Measurements from ENCODE around the gene SNRNP35. TPM values are rescaled to one million over a fixed set of nuclear protein-coding genes. Genes with fewer than 3 reads are reported as not detected.

Gene SNRNP35
- total RNA-seq, 1 donor from 2014 or later: 25.8 TPM

DNA sequence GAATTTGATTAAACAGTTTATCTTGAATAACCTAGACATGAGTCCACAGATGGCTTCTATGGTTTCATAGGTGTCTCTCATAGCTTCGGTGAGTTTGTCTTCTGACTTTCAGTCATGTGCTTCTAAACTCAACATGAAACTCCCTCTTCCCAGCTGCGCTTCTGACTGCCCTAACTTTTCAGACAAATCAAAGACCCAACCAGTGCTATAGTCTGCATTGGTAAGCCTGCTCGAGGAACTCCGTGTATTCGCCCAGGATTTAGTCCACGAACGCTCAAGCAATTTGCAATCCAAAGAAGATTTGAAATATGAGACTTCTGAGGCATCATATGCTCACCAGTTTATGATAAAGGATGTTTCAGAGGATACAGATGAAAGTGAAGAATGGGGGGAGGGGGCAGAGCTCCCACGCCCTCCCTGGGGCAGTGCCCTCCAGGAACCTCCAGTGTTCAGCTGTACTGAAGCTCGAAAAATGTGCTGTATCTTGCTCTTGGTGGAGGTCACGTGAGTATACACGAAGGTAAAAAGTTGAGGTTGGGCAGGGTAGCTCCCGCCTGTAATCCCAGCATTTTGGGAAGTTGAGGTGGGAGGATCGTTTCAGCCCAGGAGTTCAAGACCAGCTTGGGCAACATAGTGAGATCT is 16.3 kb upstream of the SNRNP35 start:
- Mint-ChIP-seq H3K36me3 (no peaks in the 10 kb centered on the region), H3K4me3 (no peak overlapping the region), H3K9me3 (no peaks in the 10 kb centered on the region), H3K27me3 (ENCODE audit: low read depth) (no peaks in the 10 kb centered on the region), H3K27ac (no peak overlapping the region), H3K4me1 (peaks cover 12% of the 10 kb centered on the region)
- no peak for DNase-seq (ENCODE audit: low spot score in 2 of 2, unreplicated experiment in 2 of 2)
- TF ChIP-seq CTCF (IDR thresholded peaks at IDR 0.05; ENCODE audit: unreplicated experiment): no peak

GRCh38 chr12:123442774-123443173 is 15.2 kb upstream of the SNRNP35 start:
- no peak for TF ChIP-seq CTCF (IDR thresholded peaks at IDR 0.05; ENCODE audit: unreplicated experiment)

GRCh38 chr12:123444092-123445026 is 13.6 kb upstream of the SNRNP35 start:
- Mint-ChIP-seq H3K36me3 (no peaks in the 10 kb centered on the region), H3K9me3 (no peaks in the 10 kb centered on the region), H3K4me1 (peaks cover 12% of the 10 kb centered on the region), H3K27ac (peak overlapping the region; percentile 33), H3K27me3 (ENCODE audit: low read depth) (no peaks in the 10 kb centered on the region), H3K4me3 (no peak overlapping the region)
- no peak for DNase-seq (ENCODE audit: low spot score in 2 of 2, unreplicated experiment in 2 of 2)
- no peak for TF ChIP-seq CTCF (IDR thresholded peaks at IDR 0.05; ENCODE audit: unreplicated experiment)

More at GRCh38 chr12:123442774-123443173, 15.2 kb upstream of the SNRNP35 start:
- peaks cover 12% of the 10 kb centered on the region for H3K4me1 Mint-ChIP-seq
- DNase-seq (ENCODE audit: low spot score in 2 of 2, unreplicated experiment in 2 of 2): no peak
- H3K27ac Mint-ChIP-seq: no peak overlapping the region
- H3K4me3 Mint-ChIP-seq: no peak overlapping the region
- H3K27me3 Mint-ChIP-seq (ENCODE audit: low read depth): no peaks in the 10 kb centered on the region
- no peaks in the 10 kb centered on the region for H3K9me3 Mint-ChIP-seq
- H3K36me3 Mint-ChIP-seq: no peaks in the 10 kb centered on the region

GRCh38 chr12:123445388-123446332 is 12.3 kb upstream of the SNRNP35 start:
- Mint-ChIP-seq H3K4me1 (peaks cover 12% of the 10 kb centered on the region), H3K27ac (peak overlapping the region; percentile 93), H3K27me3 (ENCODE audit: low read depth) (no peaks in the 10 kb centered on the region), H3K4me3 (no peak overlapping the region), H3K36me3 (no peaks in the 10 kb centered on the region), H3K9me3 (no peaks in the 10 kb centered on the region)
- no peak for DNase-seq (ENCODE audit: low spot score in 2 of 2, unreplicated experiment in 2 of 2)
- no peak for TF ChIP-seq CTCF (IDR thresholded peaks at IDR 0.05; ENCODE audit: unreplicated experiment)

GRCh38 chr12:123446333-123446713 is 11.6 kb upstream of the SNRNP35 start:
- H3K4me3 Mint-ChIP-seq: no peak overlapping the region
- H3K9me3 Mint-ChIP-seq: no peaks in the 10 kb centered on the region
- peaks cover 12% of the 10 kb centered on the region for H3K4me1 Mint-ChIP-seq
- no peaks in the 10 kb centered on the region for H3K36me3 Mint-ChIP-seq
- H3K27ac Mint-ChIP-seq: peak overlapping the region; percentile 93
- no peak for TF ChIP-seq CTCF (IDR thresholded peaks at IDR 0.05; ENCODE audit: unreplicated experiment)
- no peaks in the 10 kb centered on the region for H3K27me3 Mint-ChIP-seq (ENCODE audit: low read depth)
- no peak for DNase-seq (ENCODE audit: low spot score in 2 of 2, unreplicated experiment in 2 of 2)
